COLO668 (cell line): ENCODE data around the gene TSPAN12.

Experiments
- DNase-seq: peaks from one replicate; lab custom pipeline; 2025; ENCODE audit not compliant: unreplicated experiment; lab: John Stamatoyannopoulos, UW

The TSPAN12 gene

GRCh38 chr7:120843109-120843508 lies 14.8 kb downstream of the TSPAN12 start:
- no peak for DNase-seq

GRCh38 chr7:120842121-120842621 lies 15.8 kb downstream of the TSPAN12 start:
- peak; percentile 40 for DNase-seq

GRCh38 chr7:120841608-120842007 lies 16.3 kb downstream of the TSPAN12 start:
- no peak for DNase-seq

- DNase-seq, result no peak
Measured at GRCh38 chr7:120838281-120838682, 19.7 kb downstream of the TSPAN12 start.

GRCh38 chr7:120837599-120837998 lies 20.3 kb downstream of the TSPAN12 start:
- no peak for DNase-seq

- DNase-seq, result no peak
Measured at GRCh38 chr7:120836556-120837115, 21.3 kb downstream of the TSPAN12 start.

GRCh38 chr7:120834726-120835125 lies 23.2 kb downstream of the TSPAN12 start:
- DNase-seq, result no peak

GRCh38 chr7:120833546-120833945 lies 24.4 kb downstream of the TSPAN12 start:
- DNase-seq, result peak; percentile 43

GRCh38 chr7:120832803-120833202 lies 25.1 kb downstream of the TSPAN12 start:
- DNase-seq, result no peak

- DNase-seq, result no peak
Measured at GRCh38 chr7:120831260-120831659, 26.7 kb downstream of the TSPAN12 start.

- DNase-seq, result no peak
Measured at GRCh38 chr7:120829487-120829886, 28.5 kb downstream of the TSPAN12 start.

- DNase-seq, result no peak
Measured at GRCh38 chr7:120828528-120828927, 29.4 kb downstream of the TSPAN12 start.

GRCh38 chr7:120827371-120828118 lies 30.4 kb downstream of the TSPAN12 start:
- no peak for DNase-seq

GRCh38 chr7:120825576-120825975 lies 32.4 kb downstream of the TSPAN12 start:
- DNase-seq, result no peak

- no peak for DNase-seq
Measured at GRCh38 chr7:120825152-120825551, 32.8 kb downstream of the TSPAN12 start.

- DNase-seq, result peak; percentile 4
Measured at GRCh38 chr7:120819861-120820260, 38.1 kb downstream of the TSPAN12 start.

- no peak for DNase-seq
Measured at GRCh38 chr7:120817851-120818250, 40.1 kb downstream of the TSPAN12 start.

GRCh38 chr7:120814253-120814939 lies 43.5 kb downstream of the TSPAN12 start:
- DNase-seq, result no peak

- no peak for DNase-seq
Measured at GRCh38 chr7:120813546-120814252, 44.2 kb downstream of the TSPAN12 start.

GRCh38 chr7:120813089-120813488 lies 44.9 kb downstream of the TSPAN12 start:
- no peak for DNase-seq

- no peak for DNase-seq
Measured at GRCh38 chr7:120809260-120809659, 48.7 kb downstream of the TSPAN12 start.
